ENCODE data around the gene SHD.

The SHD gene

GRCh38 chr19:4297901-4298809 lies 19.1 kb downstream of the SHD start:
- no peak overlapping the region for H3K4me3 ChIP-seq (ENCODE audit: low read depth, low read length)
- no peak for TF ChIP-seq CTCF (IDR thresholded peaks at IDR 0.05; ENCODE audit: low read depth, low read length)

GRCh38 chr19:4298810-4299550 lies 19.9 kb downstream of the SHD start:
- H3K4me3 ChIP-seq (ENCODE audit: low read depth, low read length), result no peak overlapping the region
- no peak for TF ChIP-seq CTCF (IDR thresholded peaks at IDR 0.05; ENCODE audit: low read depth, low read length)

- TF ChIP-seq CTCF (IDR thresholded peaks at IDR 0.05; ENCODE audit: low read depth, low read length), result no peak
Measured at GRCh38 chr19:4300589-4300988, 21.5 kb downstream of the SHD start.

GRCh38 chr19:4301590-4302242 lies 22.6 kb downstream of the SHD start:
- H3K4me3 ChIP-seq (ENCODE audit: low read depth, low read length), result no peak overlapping the region
- no peak for TF ChIP-seq CTCF (IDR thresholded peaks at IDR 0.05; ENCODE audit: low read depth, low read length)

More at GRCh38 chr19:4300589-4300988, 21.5 kb downstream of the SHD start:
- no peak overlapping the region for H3K4me3 ChIP-seq (ENCODE audit: low read depth, low read length)

- H3K4me3 ChIP-seq (ENCODE audit: low read depth, low read length), result no peak within 1 kb of the TSS
- TF ChIP-seq CTCF (IDR thresholded peaks at IDR 0.05; ENCODE audit: low read depth, low read length), result no peak
Measured at GRCh38 chr19:4302243-4302640, 23.2 kb downstream of the SHD start, which contains the start of gene TMIGD2. Gene TMIGD2, minus strand, starts transcription at chr19:4302389. Its CDS starts 4 bp downstream, at chr19:4302385.

GRCh38 chr19:4303819-4304537 lies 24.9 kb downstream of the SHD start:
- TF ChIP-seq CTCF (IDR thresholded peaks at IDR 0.05; ENCODE audit: low read depth, low read length), result no peak
- H3K4me3 ChIP-seq (ENCODE audit: low read depth, low read length), result no peak overlapping the region
